ENCODE measurements around the gene DCP2.
A peak's percentile ranks its signal among the peaks of the same experiment; 100 is the strongest.
"Not testable (repeated sequence)": the region's sequence is repeated elsewhere in the genome, so short reads cannot be mapped to it uniquely, and the experiment has no call there.

Gene DCP2

GRCh38 chr5:112976432-112977309, at the start of gene DCP2:
Gene DCP2 (plus strand): TSS chr5:112976798. CDS start chr5:112976934, 136 bp downstream.
- ATAC-seq, result peak; percentile 99

GRCh38 chr5:112929336-112930081, 47.1 kb upstream of the DCP2 start:
- peak; percentile 68 to 77 for ATAC-seq

- ATAC-seq, result no peak
Measured at GRCh38 chr5:112930082-112930344, 46.6 kb upstream of the DCP2 start.

- ATAC-seq, result no peak
Measured at GRCh38 chr5:112931473-112931872, 45.1 kb upstream of the DCP2 start.

GRCh38 chr5:112933105-112933504, 43.5 kb upstream of the DCP2 start:
- no peak for ATAC-seq

- peak; percentile 10 to 34 for ATAC-seq
Measured at GRCh38 chr5:112933651-112934365, 42.8 kb upstream of the DCP2 start.

- ATAC-seq, result peak in 1 of 2 donors; percentile 24
Measured at GRCh38 chr5:112934366-112934663, 42.3 kb upstream of the DCP2 start.

GRCh38 chr5:112935675-112936074, 40.9 kb upstream of the DCP2 start:
- ATAC-seq, result no peak

GRCh38 chr5:112938286-112938685, 38.3 kb upstream of the DCP2 start:
- no peak for ATAC-seq

- ATAC-seq, result no peak
Measured at GRCh38 chr5:112940670-112941069, 35.9 kb upstream of the DCP2 start.

GRCh38 chr5:112948458-112948857, 28.1 kb upstream of the DCP2 start:
- ATAC-seq, result no peak

GRCh38 chr5:112951124-112951702, 25.4 kb upstream of the DCP2 start:
- ATAC-seq, result peak; percentile 53 to 86

- ATAC-seq, result no peak
Measured at GRCh38 chr5:112956606-112957005, 20.0 kb upstream of the DCP2 start.

- ATAC-seq, result no peak
Measured at GRCh38 chr5:112957036-112957808, 19.4 kb upstream of the DCP2 start.

- ATAC-seq, result peak; percentile 46 to 71
Measured at GRCh38 chr5:112958093-112959088, 18.2 kb upstream of the DCP2 start.

GRCh38 chr5:112959872-112960271, 16.7 kb upstream of the DCP2 start:
- not testable (repeated sequence) for ATAC-seq

- ATAC-seq, result no peak
Measured at GRCh38 chr5:112960315-112960714, 16.3 kb upstream of the DCP2 start.

- no peak for ATAC-seq
Measured at GRCh38 chr5:112960863-112961504, 15.6 kb upstream of the DCP2 start.

GRCh38 chr5:112963374-112963733, 13.2 kb upstream of the DCP2 start:
- not testable (repeated sequence) for ATAC-seq

- peak in 1 of 2 donors; percentile 13 for ATAC-seq
Measured at GRCh38 chr5:112965733-112966306, 10.8 kb upstream of the DCP2 start.

All from activated CD4-positive, CD25-positive, alpha-beta regulatory T cell treated with anti-CD3 and anti-CD28 coated beads, Interleukin-2, amount 50 U/mL, for 24 hours (primary cell).